RWPE2 (cell line): ENCODE results near the gene LAMA3.

Experiments used
- ATAC-seq: fragments of 200-7000 bp; cut with Tn5 transposase; 3 replicates; pipeline ENCODE4 v1.9.1; 2021; ENCODE audit warnings: low read depth
- DNase-seq: peaks from one replicate; pipeline ENCODE4 v3.0.0-alpha.2; 2020; ENCODE audit warnings: low spot score
- H3K27ac ChIP-seq: fragments of 450-650 bp; 2 replicates; pipeline ENCODE4 v1.5.1; 2017; ENCODE audit warnings: mild to moderate bottlenecking; ENCODE audit not compliant: poor library complexity, severe bottlenecking
- H3K27me3 ChIP-seq: fragments of 250-450 bp; sonication (Bioruptor Pico); 2 replicates; pipeline ENCODE4 v1.5.1; 2021; ENCODE audit warnings: mild to moderate bottlenecking, moderate library complexity; ENCODE audit not compliant: insufficient read depth, poor library complexity, severe bottlenecking
- H3K36me3 ChIP-seq: fragments of 250-450 bp; sonication (Bioruptor Pico); 2 replicates; pipeline ENCODE4 v1.5.1; 2020; ENCODE audit warnings: low read depth, mild to moderate bottlenecking, moderate library complexity
- H3K4me1 ChIP-seq: fragments of 250-450 bp; sonication (Bioruptor Pico); 2 replicates; pipeline ENCODE4 v1.5.1; 2021; ENCODE audit warnings: mild to moderate bottlenecking, moderate library complexity; ENCODE audit not compliant: insufficient read depth, poor library complexity, severe bottlenecking
- H3K4me3 ChIP-seq: fragments of 250-450 bp; sonication (Bioruptor Pico); 2 replicates; pipeline ENCODE4 v1.5.1; 2021; ENCODE audit warnings: mild to moderate bottlenecking, moderate library complexity; ENCODE audit not compliant: severe bottlenecking
- H3K9me3 ChIP-seq: fragments of 250-450 bp; sonication (Bioruptor Pico); 2 replicates; pipeline ENCODE4 v1.5.1; 2021; ENCODE audit warnings: mild to moderate bottlenecking, moderate library complexity; ENCODE audit not compliant: severe bottlenecking
- TF ChIP-seq, protein P1 (sequence below): fragments of 450-650 bp; IDR thresholded peaks from one replicate; pipeline ENCODE4 v1.5.1; 2017; ENCODE audit warnings: mild to moderate bottlenecking, moderate library complexity; ENCODE audit not compliant: poor library complexity, severe bottlenecking

Gene LAMA3

GRCh38 chr18:23906658-23907057, 217.4 kb downstream of the LAMA3 start:
- no peak for ATAC-seq
- no peaks in the 10 kb centered on the region for H3K9me3 ChIP-seq
- H3K27ac ChIP-seq, result no peak overlapping the region
- peaks cover 98% of the 10 kb centered on the region for H3K36me3 ChIP-seq
- DNase-seq, result no peak
- no peaks in the 10 kb centered on the region for H3K27me3 ChIP-seq
- no peak overlapping the region for H3K4me3 ChIP-seq
- no peaks in the 10 kb centered on the region for H3K4me1 ChIP-seq
- TF ChIP-seq, protein P1, sequence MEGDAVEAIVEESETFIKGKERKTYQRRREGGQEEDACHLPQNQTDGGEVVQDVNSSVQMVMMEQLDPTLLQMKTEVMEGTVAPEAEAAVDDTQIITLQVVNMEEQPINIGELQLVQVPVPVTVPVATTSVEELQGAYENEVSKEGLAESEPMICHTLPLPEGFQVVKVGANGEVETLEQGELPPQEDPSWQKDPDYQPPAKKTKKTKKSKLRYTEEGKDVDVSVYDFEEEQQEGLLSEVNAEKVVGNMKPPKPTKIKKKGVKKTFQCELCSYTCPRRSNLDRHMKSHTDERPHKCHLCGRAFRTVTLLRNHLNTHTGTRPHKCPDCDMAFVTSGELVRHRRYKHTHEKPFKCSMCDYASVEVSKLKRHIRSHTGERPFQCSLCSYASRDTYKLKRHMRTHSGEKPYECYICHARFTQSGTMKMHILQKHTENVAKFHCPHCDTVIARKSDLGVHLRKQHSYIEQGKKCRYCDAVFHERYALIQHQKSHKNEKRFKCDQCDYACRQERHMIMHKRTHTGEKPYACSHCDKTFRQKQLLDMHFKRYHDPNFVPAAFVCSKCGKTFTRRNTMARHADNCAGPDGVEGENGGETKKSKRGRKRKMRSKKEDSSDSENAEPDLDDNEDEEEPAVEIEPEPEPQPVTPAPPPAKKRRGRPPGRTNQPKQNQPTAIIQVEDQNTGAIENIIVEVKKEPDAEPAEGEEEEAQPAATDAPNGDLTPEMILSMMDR, result no peak

DNA sequence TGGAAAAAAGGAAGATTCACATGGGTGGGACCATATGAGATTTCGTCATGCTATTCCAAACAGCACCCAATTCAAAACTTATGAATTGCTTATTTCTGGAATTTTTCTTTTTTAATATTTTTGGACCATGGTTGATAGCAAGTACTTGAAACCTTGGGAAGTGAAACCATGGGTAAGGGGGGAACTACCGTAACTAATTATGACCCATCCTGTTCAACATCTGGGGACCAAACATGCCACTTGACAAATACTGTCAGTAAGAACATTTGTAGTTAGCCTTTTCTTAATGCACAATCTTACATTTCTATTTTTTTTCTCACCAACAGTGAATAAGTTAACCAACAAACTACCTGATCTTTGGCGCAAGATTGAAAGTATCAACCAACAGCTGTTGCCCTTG, 219.6 kb downstream of the LAMA3 start:
- H3K27me3 ChIP-seq, result no peaks in the 10 kb centered on the region
- H3K27ac ChIP-seq, result no peak overlapping the region
- ATAC-seq (no peak), DNase-seq (no peak)
- peaks cover 95% of the 10 kb centered on the region for H3K36me3 ChIP-seq
- TF ChIP-seq, protein P1, result no peak
- H3K4me3 ChIP-seq, result no peak overlapping the region
- H3K4me1 ChIP-seq, result no peaks in the 10 kb centered on the region
- H3K9me3 ChIP-seq, result no peaks in the 10 kb centered on the region

- H3K4me1 ChIP-seq, result no peaks in the 10 kb centered on the region
Measured at GRCh38 chr18:23910032-23910431, 220.8 kb downstream of the LAMA3 start.

GRCh38 chr18:23912356-23912755, 223.1 kb downstream of the LAMA3 start:
- 0 out of 3 replicates have a peak, but pooled peaks have one; percentile 22 for ATAC-seq
- Histone ChIP-seq H3K36me3 (peaks cover 93% of the 10 kb centered on the region), H3K27ac (no peak overlapping the region), H3K4me3 (no peak overlapping the region), H3K27me3 (no peaks in the 10 kb centered on the region), H3K9me3 (no peaks in the 10 kb centered on the region), H3K4me1 (no peaks in the 10 kb centered on the region)
- no peak for DNase-seq
- TF ChIP-seq, protein P1, result no peak

More at GRCh38 chr18:23910032-23910431, 220.8 kb downstream of the LAMA3 start:
- ATAC-seq (no peak), DNase-seq (no peak)
- TF ChIP-seq, protein P1, result no peak
- Histone ChIP-seq H3K27ac (no peak overlapping the region), H3K4me3 (no peak overlapping the region), H3K9me3 (no peaks in the 10 kb centered on the region), H3K36me3 (peaks cover 95% of the 10 kb centered on the region), H3K27me3 (no peaks in the 10 kb centered on the region)

GRCh38 chr18:23916338-23916737, 227.1 kb downstream of the LAMA3 start:
- Histone ChIP-seq H3K27me3 (no peaks in the 10 kb centered on the region), H3K9me3 (no peaks in the 10 kb centered on the region), H3K4me1 (no peaks in the 10 kb centered on the region), H3K4me3 (no peak overlapping the region), H3K36me3 (peaks cover 94% of the 10 kb centered on the region), H3K27ac (no peak overlapping the region)
- no peak for ATAC-seq
- TF ChIP-seq, protein P1, result no peak
- DNase-seq, result no peak
